ENCODE results near the gene SCARB1. TPM values are rescaled to one million over a fixed set of nuclear protein-coding genes. Genes with fewer than 3 reads are reported as not detected.
A peak's percentile ranks its signal among the peaks of the same experiment; 100 is the strongest.
"Not testable (repeated sequence)": the region's sequence is repeated elsewhere in the genome, so short reads cannot be mapped to it uniquely, and the experiment has no call there.

SCARB1 gene
- total RNA-seq, 4 donors from 2014 or later: 15.3 to 55.3 (median 29.7) TPM

- no peak for TF ChIP-seq POLR2A (IDR thresholded peaks at IDR 0.05)
- TF ChIP-seq CTCF (IDR thresholded peaks at IDR 0.05): no peak
- TF ChIP-seq EP300 (IDR thresholded peaks at IDR 0.05): no peak
- Histone ChIP-seq H3K36me3 (no peaks in the 10 kb centered on the region), H3K9me3 (no peaks in the 10 kb centered on the region), H3K27me3 (no peaks in the 10 kb centered on the region), H3K4me1 (peaks cover 0 to 20% (median 9%) of the 10 kb centered on the region in 4 donors), H3K27ac (peak overlapping the region in 2 of 4 donors; percentile 45 to 48), H3K4me3 (no peak overlapping the region)
- 26 to 28% methylated on average over 5 of the region's 5 CpGs for WGBS, 2 donors
- no peak for DNase-seq (ENCODE audit: low spot score in 2 of 2)
Measured at GRCh38 chr12:124898923-124899294, 35.2 kb upstream of the SCARB1 start.

DNA sequence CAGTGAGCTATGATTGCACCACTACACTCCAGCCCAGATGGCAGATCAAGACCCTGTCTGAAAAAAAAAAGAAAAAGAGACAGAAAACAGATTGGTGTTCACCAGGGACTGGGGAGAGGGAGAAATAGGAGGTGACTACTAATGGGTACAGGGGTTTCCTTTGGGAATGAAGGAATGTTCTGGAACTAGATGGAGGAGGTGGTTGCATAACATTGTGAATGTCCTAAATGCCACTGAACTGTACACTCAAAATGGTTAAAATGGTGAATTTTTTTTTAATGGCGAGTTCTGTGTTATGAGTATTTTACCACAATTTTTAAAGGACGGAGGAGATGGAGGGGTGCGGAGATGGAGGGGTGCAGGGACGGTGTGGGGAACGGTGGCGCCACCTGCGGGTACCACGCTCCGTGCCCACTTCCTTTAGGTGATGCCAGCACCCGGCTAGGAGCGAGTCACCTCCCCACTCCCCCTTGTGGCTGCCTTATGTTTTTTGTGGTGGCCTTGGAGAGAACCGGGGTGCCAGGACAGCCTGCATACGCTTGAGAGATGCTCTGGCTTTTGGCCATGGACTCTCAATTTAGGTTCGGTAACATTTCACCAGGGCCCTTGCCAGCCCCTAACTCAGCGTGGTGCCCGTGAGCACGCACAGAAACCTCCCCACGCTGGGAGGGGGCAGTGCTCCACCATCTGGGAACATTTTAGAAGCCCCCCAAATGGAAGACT, 34.7 kb upstream of the SCARB1 start:
- Histone ChIP-seq H3K9me3 (no peaks in the 10 kb centered on the region), H3K4me3 (no peak overlapping the region), H3K27ac (peak overlapping the region in 2 of 4 donors; percentile 45 to 48), H3K36me3 (no peaks in the 10 kb centered on the region), H3K27me3 (no peaks in the 10 kb centered on the region), H3K4me1 (peaks cover 0 to 16% (median 9%) of the 10 kb centered on the region in 4 donors)
- 16 to 26% methylated on average over 18 of the region's 18 CpGs for WGBS, 2 donors
- TF ChIP-seq POLR2A (IDR thresholded peaks at IDR 0.05) (no peak), CTCF (IDR thresholded peaks at IDR 0.05) (peak; percentile 20 to 62 (median 54)), EP300 (IDR thresholded peaks at IDR 0.05) (peak in 1 of 2 donors; percentile 11)
- DNase-seq (ENCODE audit: low spot score in 2 of 2): peak in 1 of 2 donors; percentile 46

DNA sequence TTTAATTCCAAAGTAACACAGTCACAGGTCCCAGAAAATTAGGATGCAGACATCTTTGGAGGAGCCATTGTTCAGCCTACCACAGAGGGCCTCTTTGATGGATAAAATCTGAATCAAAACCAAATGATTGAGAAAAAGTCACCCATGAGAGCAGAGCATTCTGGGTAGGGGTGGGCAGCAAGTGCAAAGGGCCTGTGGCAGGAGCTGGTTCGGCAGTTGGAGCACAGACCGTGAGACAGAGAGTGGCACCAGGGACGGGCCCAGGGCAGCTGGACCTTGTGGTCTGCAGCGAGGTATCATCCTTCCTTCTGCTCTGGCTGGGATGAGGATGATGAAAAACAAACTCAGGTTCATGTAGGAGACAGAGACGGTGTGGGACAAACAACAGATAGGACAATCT, 32.8 kb upstream of the SCARB1 start:
- no peak for TF ChIP-seq CTCF (IDR thresholded peaks at IDR 0.05)
- TF ChIP-seq POLR2A (IDR thresholded peaks at IDR 0.05): no peak
- TF ChIP-seq EP300 (IDR thresholded peaks at IDR 0.05): no peak
- Histone ChIP-seq H3K27me3 (no peaks in the 10 kb centered on the region), H3K9me3 (no peaks in the 10 kb centered on the region), H3K36me3 (no peaks in the 10 kb centered on the region), H3K4me1 (peaks cover 0 to 16% (median 9%) of the 10 kb centered on the region in 4 donors), H3K27ac (no peak overlapping the region), H3K4me3 (no peak overlapping the region)
- 85 to 90% methylated on average over 5 of the region's 5 CpGs for WGBS, 2 donors
- no peak for DNase-seq (ENCODE audit: low spot score in 2 of 2)

- H3K4me3 ChIP-seq: no peak overlapping the region
- H3K4me1 ChIP-seq: peaks cover 0 to 11% (median 6%) of the 10 kb centered on the region in 4 donors
- H3K36me3 ChIP-seq: no peaks in the 10 kb centered on the region
- H3K9me3 ChIP-seq: no peaks in the 10 kb centered on the region
- H3K27me3 ChIP-seq: no peaks in the 10 kb centered on the region
- no peak for DNase-seq (ENCODE audit: low spot score in 2 of 2)
- WGBS, 2 donors: 93 to 94% methylated on average over 9 of the region's 9 CpGs
- H3K27ac ChIP-seq: no peak overlapping the region
- TF ChIP-seq CTCF (IDR thresholded peaks at IDR 0.05) (no peak), EP300 (IDR thresholded peaks at IDR 0.05) (no peak), POLR2A (IDR thresholded peaks at IDR 0.05) (no peak)
Measured at GRCh38 chr12:124893792-124894516, 30.3 kb upstream of the SCARB1 start.

GRCh38 chr12:124888260-124888659, 24.6 kb upstream of the SCARB1 start:
- DNase-seq (ENCODE audit: low spot score in 2 of 2): no peak
- TF ChIP-seq EP300 (IDR thresholded peaks at IDR 0.05) (no peak), CTCF (IDR thresholded peaks at IDR 0.05) (no peak), POLR2A (IDR thresholded peaks at IDR 0.05) (no peak)
- Histone ChIP-seq H3K36me3 (no peaks in the 10 kb centered on the region), H3K9me3 (no peaks in the 10 kb centered on the region), H3K4me3 (no peak overlapping the region), H3K27me3 (no peaks in the 10 kb centered on the region), H3K27ac (peak overlapping the region in 1 of 4 donors; percentile 35), H3K4me1 (peaks cover 0 to 10% (median 4%) of the 10 kb centered on the region in 4 donors)
- 42 to 55% methylated on average over 2 of the region's 2 CpGs for WGBS, 2 donors

DNA sequence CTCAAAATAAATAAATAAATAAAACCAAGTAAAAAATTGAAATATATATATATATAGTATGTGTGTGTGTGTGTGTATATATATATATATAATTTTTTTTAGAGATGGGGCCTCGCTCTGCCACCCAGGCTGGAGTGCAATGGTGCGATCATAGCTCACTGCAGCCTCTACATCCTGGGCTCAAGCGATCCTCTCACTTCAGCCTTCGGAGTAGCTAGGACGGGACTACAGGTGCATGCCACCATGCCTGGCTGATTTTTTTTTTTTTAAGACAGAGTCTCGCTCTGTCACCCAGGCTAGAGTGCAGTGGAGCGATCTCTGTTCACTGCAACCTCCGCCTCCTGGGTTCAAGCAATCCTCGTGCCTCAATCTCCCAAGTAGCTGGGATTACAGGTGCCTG, 24.1 kb upstream of the SCARB1 start:
- not testable (repeated sequence) for H3K9me3 ChIP-seq; DNase-seq (ENCODE audit: low spot score in 2 of 2); H3K27me3 ChIP-seq; H3K4me3 ChIP-seq; H3K36me3 ChIP-seq
- Histone ChIP-seq H3K4me1 (peaks cover 0 to 10% (median 4%) of the 10 kb centered on the region in 4 donors), H3K27ac (peak overlapping the region in 1 of 4 donors; percentile 35)
- WGBS, 2 donors: 95% methylated on average over 9 of the region's 9 CpGs

Data from tibial nerve (tissue), 4 donors.